GM21423 (cell line): ENCODE data around the gene RPL22.

Source experiments
- ATAC-seq: cut with Tn5 transposase; IDR thresholded peaks from one replicate; pipeline ENCODE4 v1.9.1; 2021; ENCODE audit warnings: mild to moderate bottlenecking, moderate library complexity; ENCODE audit not compliant: unreplicated experiment

RPL22 gene

DNA sequence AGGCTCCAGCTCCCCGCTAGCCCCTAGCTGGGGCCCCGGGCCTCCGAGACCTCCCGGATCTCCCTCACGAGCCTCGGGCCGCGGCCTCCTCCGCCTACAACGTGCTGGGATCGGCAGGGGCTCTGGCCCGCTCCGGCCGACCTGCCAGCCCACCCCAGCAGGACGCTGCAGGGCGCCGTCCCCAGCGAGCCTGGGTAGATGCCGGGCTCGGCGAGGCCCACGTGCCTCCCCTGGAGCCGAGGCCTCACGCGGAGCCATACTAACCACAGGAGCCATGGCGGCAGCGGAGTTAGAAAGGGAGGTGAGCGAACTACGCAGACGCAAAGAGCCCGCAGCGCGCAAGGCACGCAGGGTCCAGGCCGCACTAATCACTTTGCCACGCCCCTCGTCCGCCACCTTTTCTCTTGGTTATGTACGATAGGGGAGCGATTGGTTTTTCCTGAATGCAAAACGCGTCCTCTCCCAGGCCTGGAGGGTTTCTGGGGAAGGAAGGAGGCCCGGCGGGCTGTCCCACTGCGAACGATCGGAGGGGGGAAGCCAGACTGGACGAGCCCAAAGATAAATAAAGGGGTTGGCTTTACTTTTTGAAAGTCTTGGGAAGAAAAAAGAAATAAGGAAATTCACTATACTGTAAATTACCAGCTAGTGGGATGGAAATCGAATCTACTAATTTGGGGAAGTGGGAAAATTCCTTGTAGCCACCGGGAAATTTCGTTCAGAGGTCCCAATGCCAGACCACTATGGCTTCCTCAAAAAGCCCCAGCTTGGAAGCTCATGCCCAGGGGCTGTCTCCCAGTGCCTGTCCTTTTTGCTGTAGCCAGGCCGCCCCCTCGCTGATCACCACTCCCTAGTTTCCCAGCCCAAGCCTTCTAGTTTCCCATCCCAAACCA, at the start of gene RPL22:
Gene RPL22 (minus strand): TSS at position 298 of the 890 bp plus-strand sequence. CDS start 22 bp downstream, at position 276.
- ATAC-seq: peak; percentile 95

DNA sequence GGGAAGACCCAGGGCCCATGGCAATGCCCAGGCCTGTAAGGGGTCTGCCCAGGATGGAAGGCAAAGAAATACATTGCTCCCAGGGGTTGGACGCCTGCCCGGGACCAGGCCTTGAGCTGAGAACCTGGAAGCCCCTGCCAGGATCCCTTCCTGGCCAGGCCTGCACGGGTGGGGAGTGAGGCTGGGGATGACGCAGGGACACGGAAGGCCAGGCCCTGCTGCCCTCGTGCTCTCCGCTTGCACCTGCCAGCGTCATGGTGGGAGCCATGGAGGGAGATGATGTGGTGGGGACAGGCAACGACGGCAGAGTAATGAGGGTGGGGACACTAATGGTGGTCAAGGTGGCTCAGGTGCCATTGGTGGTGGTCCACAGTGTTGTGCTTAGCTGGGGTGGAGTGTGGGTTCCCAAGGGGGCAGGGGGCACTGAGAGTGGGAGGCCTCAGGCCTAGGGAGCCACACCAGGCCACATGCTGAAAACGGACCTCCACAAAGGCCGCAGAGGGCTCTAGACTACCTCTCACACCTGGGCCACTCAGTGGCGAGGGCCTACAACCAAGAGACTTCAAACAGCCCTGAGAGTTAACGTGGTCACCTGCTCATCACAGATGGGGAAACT, 48.9 kb upstream of the RPL22 start:
- ATAC-seq: no peak

DNA sequence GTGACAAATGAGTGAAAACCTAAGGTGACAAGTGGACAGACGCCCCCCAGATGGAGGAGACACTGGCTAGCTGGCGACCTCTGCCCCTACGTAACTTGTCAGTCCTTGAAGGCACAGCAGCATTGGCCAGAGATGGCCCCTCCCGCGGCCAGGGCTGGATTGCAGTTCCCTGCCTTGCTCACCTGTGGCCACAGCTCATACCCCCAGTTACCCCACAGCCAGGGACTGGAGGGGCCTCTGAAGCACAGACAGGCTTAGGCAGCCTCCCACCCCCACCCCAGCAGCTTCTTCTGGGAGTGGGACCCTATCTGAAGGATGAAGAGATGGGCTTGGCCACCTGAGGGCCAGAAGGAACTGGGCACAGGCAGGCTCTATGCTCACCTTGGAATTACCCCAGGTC, 48.3 kb upstream of the RPL22 start:
- no peak for ATAC-seq

DNA sequence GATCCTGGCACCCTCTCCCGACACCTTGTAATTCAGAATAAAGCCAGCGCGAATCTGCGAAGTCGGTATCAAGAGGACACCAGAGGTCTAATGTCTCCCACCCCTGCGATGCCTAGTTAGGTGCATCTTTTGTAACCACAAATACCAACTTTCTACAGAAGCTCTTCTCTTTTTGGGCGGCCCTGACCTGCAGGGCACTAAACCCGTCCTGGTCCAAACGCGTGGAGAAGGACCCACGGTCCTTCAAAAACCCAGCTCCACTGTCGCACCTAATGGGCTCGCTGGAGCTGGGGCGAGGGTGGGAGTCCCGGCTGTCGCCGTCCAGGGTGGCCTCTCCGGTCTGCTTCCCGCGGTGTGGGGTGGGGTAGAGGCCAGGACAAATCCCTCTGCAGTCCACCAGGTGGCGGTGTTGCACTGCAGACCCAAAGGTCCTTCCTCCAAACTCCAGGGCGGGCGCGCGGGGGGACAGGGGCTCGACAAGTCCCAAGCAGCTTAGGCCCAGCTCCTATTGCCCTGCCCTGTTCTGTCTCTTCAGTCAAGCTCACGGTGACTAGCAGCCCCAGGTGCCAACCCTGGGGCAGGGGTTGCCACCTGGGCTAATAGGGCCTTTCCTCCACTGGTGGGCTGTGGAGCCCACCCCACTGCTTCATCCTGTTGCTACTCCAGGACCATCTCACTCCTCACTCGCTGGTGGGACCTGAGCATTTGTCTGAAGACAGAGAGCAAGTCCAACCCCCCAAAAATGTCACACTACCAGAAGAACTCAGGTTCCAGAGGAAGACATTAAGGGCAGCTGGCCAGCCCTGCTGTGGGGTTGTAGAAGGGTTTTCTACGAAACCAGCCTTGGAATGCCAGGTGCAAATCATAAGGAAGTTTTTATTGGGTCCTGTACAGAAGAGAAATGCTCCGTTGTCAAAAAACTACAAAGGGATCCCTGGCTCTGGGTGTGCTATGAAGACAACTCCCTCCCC, 47.4 kb upstream of the RPL22 start:
- ATAC-seq: peak; percentile 50

DNA sequence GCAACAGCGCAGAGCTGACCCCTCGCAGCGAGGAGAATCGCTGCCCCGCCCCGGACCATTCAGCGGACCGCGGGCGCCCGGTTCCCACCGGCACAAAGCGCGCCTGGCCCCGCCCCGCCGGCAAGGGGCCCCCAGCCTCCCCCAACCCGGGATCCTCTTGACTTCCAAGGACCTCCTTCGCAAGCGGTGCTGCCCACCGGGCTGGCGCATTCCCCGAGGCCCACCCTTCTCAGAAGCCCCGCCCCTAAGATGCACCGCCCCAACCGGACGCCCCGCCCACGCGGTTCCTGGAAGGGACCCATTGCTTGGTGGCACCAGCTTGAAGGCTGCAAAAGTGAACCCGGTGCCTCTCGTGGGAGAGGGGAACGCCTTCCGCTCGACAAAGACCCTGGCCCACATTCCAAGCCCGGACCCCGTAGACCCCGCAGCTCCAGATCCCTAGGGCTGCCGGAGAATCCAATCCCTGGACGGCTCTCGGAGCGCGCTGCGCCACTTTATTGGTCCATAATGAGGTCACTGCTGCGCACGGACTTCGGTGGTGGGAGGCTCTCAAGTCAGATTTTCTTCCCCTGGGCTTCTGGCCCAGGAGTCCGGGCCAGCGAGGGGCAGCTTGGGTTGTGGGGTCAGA, 46.6 kb upstream of the RPL22 start:
- no peak for ATAC-seq

DNA sequence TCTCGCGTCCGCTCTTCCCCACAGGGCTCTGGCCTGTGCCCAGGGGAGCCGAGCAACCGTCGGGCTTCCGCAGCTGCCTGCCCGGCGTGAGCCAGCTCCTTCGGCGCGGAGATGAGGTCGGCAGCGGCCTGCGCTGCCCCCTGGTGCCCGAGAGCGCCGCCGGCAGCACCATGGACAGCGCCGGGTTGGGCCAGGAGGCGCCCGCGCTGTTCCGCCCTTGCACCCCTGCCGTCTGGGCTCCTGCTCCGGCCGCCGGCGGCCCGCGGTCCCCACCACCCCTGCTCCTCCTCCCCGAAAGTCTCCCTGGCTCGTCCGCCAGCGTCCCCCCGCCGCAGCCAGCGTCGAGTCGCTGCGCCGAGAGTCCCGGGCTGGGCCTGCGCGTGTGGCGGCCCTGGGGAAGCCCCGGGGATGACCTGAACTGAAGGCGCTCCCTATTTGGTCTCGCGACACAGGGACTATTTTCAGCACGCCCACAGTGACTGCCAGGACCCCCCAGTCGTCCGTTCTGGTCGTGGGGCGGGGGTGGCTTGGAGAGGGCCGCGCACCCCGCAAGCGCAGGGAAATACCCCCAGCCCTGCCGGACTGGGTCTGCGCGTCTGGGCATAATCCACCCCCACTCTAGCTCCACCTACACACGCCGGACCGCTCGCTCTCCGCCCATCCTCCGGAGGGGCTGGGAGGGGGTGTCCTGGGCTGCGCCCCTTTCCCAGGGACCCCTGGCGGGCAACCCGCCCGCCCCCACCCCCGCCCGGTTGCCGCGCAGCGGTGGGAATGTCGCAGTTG, 45.9 kb upstream of the RPL22 start:
- ATAC-seq: peak; percentile 58

DNA sequence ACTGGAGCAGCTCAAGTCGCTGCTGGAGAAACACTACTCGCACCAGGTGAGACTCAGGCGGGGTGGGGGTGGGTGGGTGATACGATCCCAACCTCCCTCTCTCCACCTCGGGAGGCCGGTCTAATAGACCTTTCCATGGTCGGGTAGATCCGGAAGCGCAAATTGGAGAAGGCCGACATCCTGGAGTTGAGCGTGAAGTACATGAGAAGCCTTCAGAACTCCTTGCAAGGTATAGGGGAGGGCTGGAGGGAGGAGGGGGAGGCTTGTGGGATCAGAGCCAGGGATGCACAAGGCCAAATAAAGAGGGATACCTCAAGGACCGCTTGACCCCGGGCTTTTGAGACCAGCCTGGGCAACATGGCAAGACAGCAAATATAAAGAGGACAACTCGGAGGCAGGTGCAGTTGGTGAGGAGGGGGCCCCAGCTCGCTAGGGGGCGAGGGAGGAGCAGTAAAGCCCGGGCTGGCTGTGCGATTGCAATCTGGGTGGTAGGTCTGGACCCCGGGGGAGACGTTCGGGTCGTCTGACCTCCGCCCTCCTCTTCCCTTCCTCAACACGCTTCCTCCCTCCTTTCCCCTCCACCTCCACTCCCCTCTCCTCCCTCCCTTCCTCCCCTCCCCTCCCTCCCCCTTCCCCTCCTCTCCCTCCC, 45.1 kb upstream of the RPL22 start:
- no peak for ATAC-seq

DNA sequence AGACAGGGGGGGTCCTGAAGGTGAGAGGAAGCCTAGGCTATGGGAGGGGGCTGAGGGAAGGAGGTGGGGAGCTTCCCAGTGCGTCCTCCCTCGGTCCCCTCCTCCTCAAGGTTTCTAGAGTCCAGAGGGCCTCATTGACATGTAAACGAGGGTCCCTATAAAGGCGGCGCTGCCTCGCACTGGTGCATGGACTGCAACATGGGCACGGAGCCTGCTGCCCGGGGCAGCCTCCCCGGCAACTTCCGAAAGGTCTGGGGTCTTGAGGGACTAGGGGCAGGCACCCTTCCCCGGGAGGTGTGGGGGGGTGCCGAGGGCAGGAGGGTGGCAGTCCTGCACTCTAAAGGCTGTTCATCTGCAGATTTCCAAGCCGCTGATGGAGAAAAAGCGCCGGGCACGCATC, 44.6 kb upstream of the RPL22 start, which contains the start of gene HES3:
Gene HES3 (plus strand): TSS at position 187 of the 400 bp plus-strand sequence. CDS start 187 bp downstream, at position 374.
- ATAC-seq: no peak

DNA sequence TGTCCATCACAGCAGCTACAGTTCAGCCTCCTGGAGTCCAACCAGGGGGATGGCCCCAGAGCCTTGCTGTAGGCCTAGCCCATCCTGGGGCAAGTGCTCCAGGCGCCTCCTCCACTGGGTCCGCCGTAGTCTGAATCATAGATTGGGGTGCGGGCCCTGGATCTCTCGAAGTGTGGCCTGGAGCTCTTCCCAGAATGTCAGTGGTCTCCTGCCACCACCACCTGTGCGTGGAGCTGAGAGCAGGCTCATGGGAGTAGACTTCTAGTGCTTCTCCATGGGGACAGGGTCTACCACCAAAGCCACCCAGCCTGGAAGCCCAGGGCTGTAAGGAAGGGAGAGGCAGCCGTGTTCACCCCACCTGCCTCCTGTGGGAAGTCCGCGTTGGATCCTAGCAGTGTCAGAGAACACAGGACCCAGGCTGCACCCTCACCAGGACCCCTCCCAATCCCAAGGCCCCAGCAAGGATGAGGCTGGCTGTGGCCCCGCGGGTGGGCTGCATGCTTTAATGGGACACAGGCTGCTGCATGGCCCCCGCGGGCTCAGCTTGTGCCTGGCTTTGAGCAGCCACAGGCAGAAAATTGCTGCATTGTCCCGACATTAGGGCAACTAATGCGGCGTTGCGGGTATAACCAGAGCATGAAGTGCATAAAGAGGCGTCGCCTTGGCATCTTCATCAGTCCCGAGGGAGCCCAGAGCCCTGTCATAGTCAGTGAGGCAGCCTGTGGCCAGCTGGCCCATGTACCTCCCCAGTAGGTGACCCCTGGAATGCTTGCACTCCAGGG, 43.8 kb upstream of the RPL22 start:
- no peak for ATAC-seq

DNA sequence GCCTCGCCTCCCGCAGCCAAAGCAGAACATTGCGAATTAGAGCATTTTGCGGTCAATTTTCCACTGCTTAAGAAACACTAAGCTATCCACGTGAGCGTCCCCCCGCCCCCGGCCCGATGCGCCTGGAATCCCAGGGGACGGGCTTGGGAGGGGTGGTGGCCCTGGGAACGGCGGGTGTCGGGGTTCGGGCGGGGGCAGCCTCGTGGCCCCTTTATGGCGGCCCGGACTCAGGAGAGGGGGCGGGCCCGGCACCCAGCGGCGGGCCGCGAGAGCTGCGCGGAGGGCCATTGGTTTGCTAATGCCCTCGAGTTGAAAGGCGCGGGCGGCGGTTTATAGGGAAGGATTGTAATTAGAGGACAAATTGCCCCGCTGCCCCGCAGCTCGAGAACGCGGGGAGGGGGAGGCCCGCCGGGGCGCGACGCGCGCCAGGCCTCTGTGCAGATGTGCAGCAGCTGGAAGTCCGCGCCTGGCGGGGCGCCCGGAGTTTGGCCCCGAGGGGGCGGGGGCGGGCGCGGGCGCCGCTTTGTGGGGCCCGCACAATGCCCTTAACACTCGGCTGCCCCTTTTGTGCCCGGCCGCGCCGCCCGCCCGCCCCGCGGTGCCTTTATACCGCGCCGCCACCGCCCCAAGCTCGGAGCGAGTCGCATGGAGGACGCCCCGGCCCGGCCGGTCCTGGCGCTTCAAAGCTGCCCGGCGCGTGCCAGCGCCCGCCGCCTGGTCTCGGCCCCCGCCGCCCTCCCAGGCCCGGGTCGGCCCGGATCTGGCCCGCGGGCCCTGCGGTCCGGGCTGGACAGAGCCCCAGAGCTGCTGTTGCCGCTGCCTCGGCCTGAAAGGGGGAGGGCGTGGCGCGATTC, 42.7 kb upstream of the RPL22 start:
- no peak for ATAC-seq

DNA sequence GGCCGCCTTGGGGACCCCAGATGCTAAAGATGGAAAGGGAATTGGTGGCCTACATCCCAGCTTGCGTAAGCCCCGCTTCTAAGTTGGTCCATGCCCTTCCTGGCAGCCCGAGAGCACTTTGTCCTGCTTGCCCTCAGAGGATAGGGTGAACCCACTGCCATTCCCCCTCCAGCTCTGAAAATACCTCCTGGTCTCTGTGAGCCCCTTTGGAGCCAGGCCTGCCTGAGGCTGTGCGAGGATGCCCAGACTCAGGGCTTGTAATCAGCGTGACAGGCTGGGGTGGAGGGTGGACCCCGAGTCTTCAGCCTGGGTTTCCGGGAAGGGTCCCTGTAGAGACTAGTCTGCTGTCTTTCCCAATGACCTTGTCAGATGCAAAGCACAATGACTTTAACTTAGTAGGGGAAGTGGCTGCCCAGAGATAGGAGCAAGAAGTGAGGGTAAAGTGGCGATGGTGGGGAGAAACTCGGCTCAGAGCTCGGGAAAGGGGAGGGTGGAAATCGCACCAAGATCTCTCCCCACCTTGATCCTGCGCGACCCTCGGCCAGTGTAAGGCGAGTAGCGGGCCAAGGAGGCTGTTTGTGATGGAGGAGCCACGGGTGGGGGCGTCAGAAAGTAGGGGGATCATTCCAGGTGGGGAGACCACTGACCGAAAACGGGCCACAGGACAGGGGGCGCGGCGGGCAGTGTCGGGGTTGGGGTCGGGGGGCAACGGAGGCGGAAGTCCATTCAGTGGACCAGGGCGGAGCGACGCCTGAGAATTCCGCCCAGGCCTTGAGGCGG, 41.9 kb upstream of the RPL22 start:
- ATAC-seq: no peak

DNA sequence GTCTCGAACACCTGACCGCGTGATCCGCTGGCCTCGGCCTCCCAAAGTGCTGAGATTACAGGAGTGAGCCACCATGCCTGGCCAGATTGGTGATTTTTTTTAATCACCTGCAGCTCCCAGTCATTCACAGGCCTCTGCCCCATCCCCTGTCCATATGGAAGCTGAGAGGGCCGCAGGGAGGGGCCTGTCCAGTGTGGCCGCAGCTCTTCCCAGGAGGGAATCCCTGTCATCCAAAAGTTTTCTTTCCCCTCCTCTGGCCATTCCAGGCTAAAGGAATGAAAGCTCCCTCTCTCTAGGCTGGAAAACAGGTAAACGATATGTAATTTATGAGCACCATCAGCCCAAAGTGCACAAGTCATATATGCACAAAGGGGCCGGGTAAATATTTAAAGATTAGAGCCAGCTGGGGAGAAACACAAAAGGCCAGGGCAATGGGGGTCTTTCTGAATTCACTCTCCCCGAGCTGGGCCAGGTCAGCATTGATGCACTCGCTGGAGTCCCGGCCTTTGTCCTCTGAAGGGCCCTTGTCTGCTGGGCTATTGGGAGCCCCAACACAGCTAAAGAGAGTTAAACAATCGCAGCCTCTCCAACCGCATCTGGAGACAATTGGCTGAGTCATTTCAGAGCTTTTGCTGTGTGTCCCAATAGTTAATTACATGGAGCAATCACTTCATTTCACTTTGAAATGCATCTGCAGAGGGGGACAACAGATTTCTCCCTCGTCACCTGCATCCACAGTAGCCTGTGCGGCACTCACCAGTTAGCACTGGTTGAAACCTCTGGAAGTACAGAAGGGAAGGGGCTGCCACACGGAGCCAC, 40.8 kb upstream of the RPL22 start:
- ATAC-seq: no peak

DNA sequence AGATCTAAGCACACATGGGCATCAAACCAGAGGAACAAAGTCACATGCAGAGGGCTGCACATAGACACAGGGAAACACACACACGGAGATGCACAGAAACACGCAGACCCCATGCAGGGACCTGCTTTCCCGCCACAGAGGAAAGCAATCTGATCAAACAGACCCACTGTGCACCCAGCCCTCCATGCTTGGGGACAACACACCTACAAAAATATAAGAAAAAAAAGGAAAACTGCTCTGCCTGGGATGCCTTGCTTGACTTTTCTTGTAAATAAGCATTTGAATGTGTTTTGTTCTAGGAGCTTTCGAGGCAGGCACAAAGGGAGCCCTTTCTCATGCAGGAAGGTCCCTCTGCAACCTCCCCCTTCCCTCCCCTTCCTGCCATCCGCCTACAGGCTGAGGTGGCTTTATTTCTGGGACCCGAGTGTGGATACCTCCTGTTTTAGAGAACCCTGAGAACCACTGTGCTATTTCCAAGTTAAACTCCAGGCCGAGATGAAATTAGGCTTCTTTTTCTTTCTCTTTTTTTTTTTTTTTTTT, 39.9 kb upstream of the RPL22 start:
- no peak for ATAC-seq

DNA sequence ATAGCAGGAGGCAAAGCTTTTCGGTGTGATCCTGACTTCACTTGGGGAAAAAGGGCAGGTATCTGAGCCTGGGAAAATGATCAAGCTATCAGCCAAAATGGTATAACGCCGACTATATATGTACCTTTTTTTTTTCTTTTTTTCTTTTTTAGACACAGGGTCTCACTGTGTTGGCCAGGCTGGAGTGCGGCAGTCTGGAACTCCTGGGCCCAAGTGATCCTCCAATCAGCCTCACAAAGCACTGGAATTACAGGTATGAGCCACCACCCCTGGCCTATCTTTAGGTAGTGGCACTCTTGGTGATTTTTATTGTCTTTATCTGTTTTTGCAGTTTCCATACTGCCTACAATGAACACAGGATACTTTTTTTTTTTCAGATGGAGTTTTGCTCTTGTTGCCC, 37.7 kb upstream of the RPL22 start:
- ATAC-seq: no peak

DNA sequence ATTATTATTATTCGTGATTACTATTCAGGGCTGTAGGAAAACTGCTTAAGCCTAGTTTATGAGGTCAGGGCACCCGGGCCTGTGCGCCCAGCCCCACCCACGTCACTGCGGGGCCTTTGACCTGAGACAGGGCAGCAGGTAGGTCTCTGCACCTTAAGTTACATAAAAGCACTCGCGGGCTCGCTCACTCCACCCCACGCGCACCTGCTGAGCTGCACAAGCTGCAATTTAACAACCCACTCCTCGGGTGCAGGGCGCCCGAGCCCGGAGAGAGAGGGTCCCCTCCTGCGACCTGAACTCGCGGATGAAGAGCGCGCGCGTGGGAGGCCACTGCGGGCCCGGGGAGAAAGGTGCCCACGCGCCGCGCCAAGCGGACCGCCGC, 35.9 kb upstream of the RPL22 start:
- ATAC-seq: peak; percentile 16
